SK-N-SH (cell line): ENCODE measurements around the gene CIPC.

Experiments used
- CTCF ChIP-seq: fragments of 200-600 bp; sonication (generic); IDR thresholded peaks from 2 replicates; pipeline ENCODE4 v1.6.1; 2017; ENCODE audit warnings: antibody characterized with exemption, mild to moderate bottlenecking, moderate library complexity
- MEF2A ChIP-seq: IDR thresholded peaks from 2 replicates; pipeline ENCODE4 v1.4.0; 2012; ENCODE audit warnings: low read depth, borderline replicate concordance
- TAF1 ChIP-seq: IDR thresholded peaks from 2 replicates; pipeline ENCODE4 v1.6.1; 2012; ENCODE audit warnings: low read depth, mild to moderate bottlenecking, low read length, moderate library complexity, borderline replicate concordance
- ZBTB33 ChIP-seq: IDR thresholded peaks from 2 replicates; pipeline ENCODE4 v1.4.0; 2012; ENCODE audit warnings: low read depth, borderline replicate concordance

GRCh38 chr14:77133720-77134338 lies 35.8 kb downstream of the CIPC start:
- TF ChIP-seq ZBTB33 = no peak
- TF ChIP-seq TAF1 = no peak
- TF ChIP-seq CTCF = no peak
- no peak for TF ChIP-seq MEF2A
